Measurements from ENCODE around the gene NKX6-2. TPM values are rescaled to one million over a fixed set of nuclear protein-coding genes. Genes with fewer than 3 reads are reported as not detected.

NKX6-2 gene
- total RNA-seq, 1 donor from 2014 or later = not detected

DNA sequence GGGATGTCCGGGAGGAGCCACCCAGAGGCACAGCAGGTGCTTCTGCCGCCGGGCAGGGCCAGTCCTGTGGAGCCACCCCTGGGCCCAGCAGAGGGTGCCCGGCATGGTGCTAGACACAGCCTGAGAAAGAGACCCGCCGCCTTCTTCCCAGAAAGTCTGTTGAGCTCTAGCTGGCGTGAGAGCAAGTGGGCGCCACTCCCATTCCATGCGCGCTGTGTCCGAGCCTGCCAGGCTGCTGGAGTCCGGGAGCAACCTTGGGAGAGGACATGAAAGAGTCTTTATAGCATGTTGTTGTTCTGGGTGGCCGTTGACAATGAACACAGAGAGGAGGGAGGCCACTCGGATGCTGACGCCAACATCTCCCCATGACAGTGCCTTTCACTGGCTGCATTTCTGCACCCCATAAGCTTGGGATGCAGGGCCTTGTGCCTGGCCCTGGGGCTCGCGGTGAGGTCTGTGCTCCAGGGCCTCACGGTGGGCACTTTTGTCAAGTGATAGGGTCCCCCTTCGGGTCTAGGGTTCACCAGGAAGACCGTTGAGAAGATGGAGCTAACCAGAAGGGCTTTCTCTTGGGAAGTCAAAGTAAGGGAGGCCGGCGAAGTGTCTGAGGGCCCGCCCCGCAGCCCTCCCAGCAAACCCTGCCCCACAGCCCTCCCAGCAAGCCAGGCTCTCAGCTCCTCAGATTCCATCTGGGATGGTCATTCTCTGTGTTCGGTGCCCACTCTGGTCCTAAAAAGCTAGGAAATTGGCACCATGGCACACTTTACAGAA, 47.3 kb downstream of the NKX6-2 start:
- DNase-seq (ENCODE audit: low read depth in 2 of 2) = no peak

- no peak for DNase-seq (ENCODE audit: low read depth in 2 of 2)
Measured at GRCh38 chr10:132737390-132738048, 48.4 kb downstream of the NKX6-2 start.

- DNase-seq (ENCODE audit: low read depth in 2 of 2) = no peak
Measured at GRCh38 chr10:132735923-132736391, 50.0 kb downstream of the NKX6-2 start.

GRCh38 chr10:132735341-132735775, 50.6 kb downstream of the NKX6-2 start:
- DNase-seq (ENCODE audit: low read depth in 2 of 2) = no peak

- DNase-seq (ENCODE audit: low read depth in 2 of 2) = no peak
Measured at GRCh38 chr10:132733926-132734325, 52.0 kb downstream of the NKX6-2 start.

Other genes with a start within 250 kb of the NKX6-2 start
- gene INPP5A, start 248.4 kb downstream of the NKX6-2 start, total RNA-seq = 18.1 and 24.4 TPM in 2 replicates
- 0.20 and 0.44 TPM in 2 replicates for gene CFAP46, start 156.4 kb upstream of the NKX6-2 start, total RNA-seq

Measured in lung microvascular endothelial cell (primary cell).